NB4 (cell line): Measurements from ENCODE around the gene SLC35F6.

Experiments used
- DNase-seq: peaks from one replicate; pipeline ENCODE4 v3.0.0; 2010; ENCODE audit warnings: low read depth
- H3K4me3 ChIP-seq: one replicate; pipeline ENCODE4 v1.5.1; 2011; ENCODE audit warnings: mild to moderate bottlenecking, low read depth, low read length, moderate library complexity
- CTCF ChIP-seq: IDR thresholded peaks from one replicate; pipeline ENCODE4 v1.5.1; 2012; ENCODE audit warnings: low read depth, low read length
- MAX ChIP-seq: IDR thresholded peaks from 2 replicates; pipeline ENCODE4 v1.6.1; 2011; ENCODE audit warnings: low read depth, low read length
- MYC ChIP-seq: IDR thresholded peaks from 2 replicates; pipeline ENCODE4 v1.6.1; 2011; ENCODE audit warnings: low read depth, low read length
- POLR2A ChIP-seq: IDR thresholded peaks from 2 replicates; pipeline ENCODE4 v1.6.1; 2011; ENCODE audit warnings: mild to moderate bottlenecking; ENCODE audit not compliant: insufficient read length; ENCODE audit errors: extremely low read depth

Gene SLC35F6

DNA sequence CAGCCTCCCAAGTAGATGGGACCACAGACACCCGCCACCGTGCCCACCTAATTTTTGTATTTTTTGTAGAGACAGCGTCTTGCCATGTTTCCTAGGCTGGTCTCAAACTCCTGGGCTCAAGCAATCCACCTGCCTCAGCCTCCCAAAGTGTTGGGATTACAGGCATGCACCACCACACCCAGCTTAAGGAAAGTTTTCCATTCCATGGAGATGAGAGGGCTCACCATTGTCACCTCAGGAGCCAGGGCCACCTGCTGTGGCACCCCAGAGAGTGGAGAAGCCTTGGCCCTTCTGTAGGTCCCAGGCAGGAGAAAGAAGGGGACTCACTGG, 4.6 kb downstream of the SLC35F6 start:
- H3K4me3 ChIP-seq: no peak overlapping the region
- no peak for DNase-seq
- no peak for TF ChIP-seq CTCF
- no peak for TF ChIP-seq POLR2A
- no peak for TF ChIP-seq MYC
- TF ChIP-seq MAX: no peak

DNA sequence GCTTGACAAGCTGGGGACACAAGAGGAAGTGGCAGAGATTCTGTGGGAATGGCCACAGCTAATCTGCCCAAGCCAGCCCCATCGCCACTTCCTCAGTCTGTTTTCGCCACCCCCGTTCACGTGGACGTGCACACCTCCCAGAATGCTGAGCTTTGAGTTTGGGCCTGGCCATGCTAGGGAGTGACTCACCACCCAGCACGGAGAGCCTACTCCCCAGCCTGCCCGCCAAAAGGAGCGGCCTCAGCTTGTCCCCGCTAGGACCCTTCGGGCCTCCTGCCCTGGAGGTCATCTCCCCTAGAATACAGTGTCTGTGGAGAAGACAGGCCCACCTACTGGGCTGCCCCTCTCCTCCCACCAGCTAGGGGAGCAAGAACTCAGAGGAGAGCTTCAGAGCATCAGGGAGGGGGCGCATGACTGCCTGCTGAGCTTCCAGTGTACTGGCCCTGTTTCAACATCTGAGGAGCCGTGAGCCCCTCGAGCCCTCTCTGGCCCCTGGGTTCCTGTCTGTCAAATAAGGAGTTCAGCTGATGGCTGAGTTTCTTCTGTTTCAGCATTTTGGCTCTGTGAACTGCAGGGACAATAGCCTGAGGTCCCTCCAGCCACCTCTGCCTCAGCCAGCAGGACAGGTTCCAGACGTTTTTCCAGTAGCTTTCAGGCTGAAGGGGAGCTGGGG, 5.1 kb downstream of the SLC35F6 start:
- H3K4me3 ChIP-seq: peak overlapping the region; percentile 18
- TF ChIP-seq POLR2A (no peak), MYC (peak; percentile 89), CTCF (peak; percentile 8), MAX (peak; percentile 94)
- peak; percentile 97 for DNase-seq

GRCh38 chr2:26770986-26771586, 7.0 kb downstream of the SLC35F6 start:
- DNase-seq: peak; percentile 54
- no peak overlapping the region for H3K4me3 ChIP-seq
- TF ChIP-seq MAX (no peak), CTCF (peak; percentile 51), POLR2A (no peak)

- TF ChIP-seq POLR2A: no peak
- TF ChIP-seq MYC: peak; percentile 81
- TF ChIP-seq MAX: peak; percentile 74
- no peak for TF ChIP-seq CTCF
- H3K4me3 ChIP-seq: no peak overlapping the region
- DNase-seq: peak; percentile 88
Measured at GRCh38 chr2:26772064-26773001, 8.2 kb downstream of the SLC35F6 start.

DNA sequence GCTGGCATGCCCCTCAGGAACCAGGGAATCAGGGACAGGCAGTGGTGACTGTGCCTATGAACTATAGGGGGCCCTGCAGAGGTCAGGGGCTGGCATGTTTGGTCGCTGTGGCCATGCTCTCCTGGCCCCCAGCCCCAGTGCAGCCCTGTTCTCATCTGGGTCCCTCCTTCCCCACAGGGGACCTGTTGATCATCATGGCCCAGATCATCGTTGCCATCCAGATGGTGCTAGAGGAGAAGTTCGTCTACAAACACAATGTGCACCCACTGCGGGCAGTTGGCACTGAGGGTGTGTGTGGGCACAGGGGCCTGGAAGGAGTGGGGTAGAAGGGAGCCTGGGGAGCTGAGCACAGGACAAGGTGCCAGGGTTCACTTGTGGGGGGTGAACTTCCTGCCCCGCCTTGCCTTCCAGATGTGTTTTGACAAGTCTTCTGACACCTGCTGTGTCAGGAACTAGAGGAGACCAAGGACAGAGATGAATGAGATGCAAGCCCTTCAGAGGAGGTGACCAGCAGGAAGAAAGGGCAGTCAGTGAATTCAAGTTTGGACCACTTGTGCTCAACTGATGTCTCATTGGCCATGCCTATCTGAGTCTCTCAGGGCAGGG, 12.2 kb downstream of the SLC35F6 start:
- DNase-seq: no peak
- no peak overlapping the region for H3K4me3 ChIP-seq
- no peak for TF ChIP-seq MYC
- no peak for TF ChIP-seq CTCF
- no peak for TF ChIP-seq POLR2A
- no peak for TF ChIP-seq MAX
